ENCODE data around the gene SUN5. TPM values are rescaled to one million over a fixed set of nuclear protein-coding genes. Genes with fewer than 3 reads are reported as not detected.

SUN5 gene
- total RNA-seq, 6 experiments from 2014 or later = not detected

DNA sequence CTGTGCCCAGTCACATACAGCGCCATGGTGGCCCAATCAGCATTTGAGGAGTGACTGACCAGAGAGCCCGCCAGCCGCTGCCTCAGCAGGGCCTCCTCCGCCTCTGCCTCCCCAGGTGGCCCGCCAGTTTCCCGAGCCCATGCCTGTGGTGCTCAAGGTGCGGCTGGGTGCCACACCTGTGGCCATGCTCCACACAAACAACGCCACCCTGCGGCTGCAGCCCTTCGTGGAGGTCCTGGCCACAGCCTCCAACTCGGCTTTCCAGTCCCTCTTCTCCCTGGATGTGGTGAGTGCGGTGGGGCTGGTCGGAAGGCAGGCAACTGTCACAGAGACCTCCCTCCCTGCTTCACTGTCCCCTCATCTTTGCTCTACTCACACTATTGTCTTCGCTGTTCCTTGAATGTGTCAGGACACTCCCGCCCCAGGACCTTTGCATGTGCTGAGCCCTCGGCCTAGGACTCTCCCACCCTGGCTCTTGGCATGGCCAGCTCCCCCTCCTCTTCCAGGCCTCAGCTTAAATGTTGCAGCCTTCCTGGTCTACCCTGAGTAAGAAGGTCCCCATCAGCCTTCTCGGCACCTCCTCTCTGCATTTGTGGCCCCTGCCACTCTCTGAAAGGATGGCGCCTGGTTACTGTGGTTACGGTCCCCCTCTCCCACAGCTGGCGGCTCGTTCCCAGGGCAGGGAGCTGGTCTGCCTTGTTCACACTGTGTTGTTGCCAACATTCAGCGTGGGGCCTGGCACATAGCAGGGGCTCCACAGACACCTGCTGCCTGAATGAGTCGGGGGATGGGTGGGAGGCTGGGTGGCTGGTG is 15.4 kb upstream of the SUN5 start:
- intact Hi-C loops (cut with DNase I) = no loop called here
- WGBS (ENCODE audit: insufficient coverage, low coverage, low lambda C conversion rate, missing lambda C conversion rate) = 99% methylated on average over 8 of the region's 23 CpGs
- TF ChIP-seq POLR2A (IDR thresholded peaks at IDR 0.05) = no peak
- TF ChIP-seq, protein P1, sequence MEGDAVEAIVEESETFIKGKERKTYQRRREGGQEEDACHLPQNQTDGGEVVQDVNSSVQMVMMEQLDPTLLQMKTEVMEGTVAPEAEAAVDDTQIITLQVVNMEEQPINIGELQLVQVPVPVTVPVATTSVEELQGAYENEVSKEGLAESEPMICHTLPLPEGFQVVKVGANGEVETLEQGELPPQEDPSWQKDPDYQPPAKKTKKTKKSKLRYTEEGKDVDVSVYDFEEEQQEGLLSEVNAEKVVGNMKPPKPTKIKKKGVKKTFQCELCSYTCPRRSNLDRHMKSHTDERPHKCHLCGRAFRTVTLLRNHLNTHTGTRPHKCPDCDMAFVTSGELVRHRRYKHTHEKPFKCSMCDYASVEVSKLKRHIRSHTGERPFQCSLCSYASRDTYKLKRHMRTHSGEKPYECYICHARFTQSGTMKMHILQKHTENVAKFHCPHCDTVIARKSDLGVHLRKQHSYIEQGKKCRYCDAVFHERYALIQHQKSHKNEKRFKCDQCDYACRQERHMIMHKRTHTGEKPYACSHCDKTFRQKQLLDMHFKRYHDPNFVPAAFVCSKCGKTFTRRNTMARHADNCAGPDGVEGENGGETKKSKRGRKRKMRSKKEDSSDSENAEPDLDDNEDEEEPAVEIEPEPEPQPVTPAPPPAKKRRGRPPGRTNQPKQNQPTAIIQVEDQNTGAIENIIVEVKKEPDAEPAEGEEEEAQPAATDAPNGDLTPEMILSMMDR (IDR thresholded peaks at IDR 0.05) = no peak

DNA sequence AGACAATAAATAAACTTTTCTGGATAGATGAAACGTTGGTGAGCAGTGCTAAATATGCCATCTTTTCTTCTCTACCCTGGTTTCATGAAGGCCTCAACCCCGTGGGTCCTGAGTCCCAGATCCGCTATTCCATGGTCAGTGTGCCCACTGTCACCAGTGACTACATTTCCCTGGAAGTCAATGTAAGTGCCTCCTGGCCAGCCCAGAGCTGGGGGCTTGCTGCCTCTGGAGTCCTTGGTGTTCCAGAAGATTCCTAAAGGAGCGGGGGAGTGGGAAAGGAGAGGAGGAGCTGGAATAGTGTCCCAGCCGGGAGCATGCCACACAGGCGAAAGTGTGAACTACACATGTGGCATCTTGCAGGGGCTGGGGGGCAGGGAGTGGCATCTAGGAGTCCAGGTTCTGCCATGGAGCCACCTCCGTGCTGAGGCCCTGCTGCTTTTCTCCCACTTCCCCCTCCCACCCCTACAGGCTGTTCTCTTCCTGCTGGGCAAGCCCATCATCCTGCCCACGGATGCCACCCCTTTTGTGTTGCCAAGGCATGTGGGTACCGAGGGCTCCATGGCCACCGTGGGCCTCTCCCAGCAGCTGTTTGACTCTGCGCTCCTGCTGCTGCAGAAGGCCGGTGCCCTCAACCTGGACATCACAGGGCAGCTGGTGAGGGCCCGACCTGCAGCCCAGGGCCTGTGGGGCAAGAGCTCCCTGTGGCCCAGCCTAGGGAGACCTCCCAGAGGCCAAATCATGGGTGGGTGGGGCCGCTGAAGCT is 14.1 kb upstream of the SUN5 start:
- H3K4me1 ChIP-seq = no peaks in the 10 kb centered on the region
- intact Hi-C loops (cut with DNase I) = no loop called here
- no peaks in the 10 kb centered on the region for H3K36me3 ChIP-seq
- no peak for DNase-seq
- H3K27me3 ChIP-seq = no peaks in the 10 kb centered on the region
- ATAC-seq = no peak
- no peaks in the 10 kb centered on the region for H3K9me3 ChIP-seq
- 67% methylated on average over 8 of the region's 14 CpGs for WGBS (ENCODE audit: insufficient coverage, low coverage, low lambda C conversion rate, missing lambda C conversion rate)
- no peak overlapping the region for H3K4me3 ChIP-seq
- no peak overlapping the region for H3K27ac ChIP-seq
- TF ChIP-seq, protein P1 (IDR thresholded peaks at IDR 0.05) = no peak
- TF ChIP-seq POLR2A (IDR thresholded peaks at IDR 0.05) = no peak

More for the DNA sequence above, 15.4 kb upstream of the SUN5 start:
- H3K9me3 ChIP-seq = no peaks in the 10 kb centered on the region
- no peaks in the 10 kb centered on the region for H3K36me3 ChIP-seq
- no peak for ATAC-seq
- no peak overlapping the region for H3K27ac ChIP-seq
- no peaks in the 10 kb centered on the region for H3K4me1 ChIP-seq
- no peak for DNase-seq
- no peak overlapping the region for H3K4me3 ChIP-seq
- no peaks in the 10 kb centered on the region for H3K27me3 ChIP-seq

DNA sequence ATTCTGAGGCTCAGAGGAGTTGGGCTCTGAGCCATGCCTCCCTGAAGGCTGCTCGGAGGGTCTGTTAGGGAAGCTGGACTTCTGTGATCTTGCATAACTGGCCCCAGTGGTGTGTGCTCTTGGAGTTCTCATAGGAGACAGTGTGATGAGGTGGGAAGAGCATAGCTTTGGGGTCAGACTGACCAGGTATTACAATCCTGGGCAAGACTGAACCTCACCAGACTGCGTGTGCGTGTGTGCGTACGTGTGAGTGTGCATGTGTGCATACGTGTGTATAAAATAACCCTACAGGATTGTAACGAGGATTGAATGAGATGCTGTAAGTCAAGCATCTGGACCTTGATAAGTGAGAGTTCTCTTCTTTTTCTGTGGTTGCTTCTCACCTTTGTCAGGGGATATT is 13.3 kb upstream of the SUN5 start:
- Histone ChIP-seq H3K9me3 (no peaks in the 10 kb centered on the region), H3K4me1 (no peaks in the 10 kb centered on the region), H3K36me3 (no peaks in the 10 kb centered on the region), H3K27ac (no peak overlapping the region), H3K27me3 (no peaks in the 10 kb centered on the region), H3K4me3 (no peak overlapping the region)
- DNase-seq = no peak
- TF ChIP-seq POLR2A (IDR thresholded peaks at IDR 0.05) = no peak
- TF ChIP-seq, protein P1 (IDR thresholded peaks at IDR 0.05) = no peak
- 72% methylated on average over 7 of the region's 7 CpGs for WGBS (ENCODE audit: insufficient coverage, low coverage, low lambda C conversion rate, missing lambda C conversion rate)
- intact Hi-C loops (cut with DNase I) = no loop called here
- no peak for ATAC-seq

DNA sequence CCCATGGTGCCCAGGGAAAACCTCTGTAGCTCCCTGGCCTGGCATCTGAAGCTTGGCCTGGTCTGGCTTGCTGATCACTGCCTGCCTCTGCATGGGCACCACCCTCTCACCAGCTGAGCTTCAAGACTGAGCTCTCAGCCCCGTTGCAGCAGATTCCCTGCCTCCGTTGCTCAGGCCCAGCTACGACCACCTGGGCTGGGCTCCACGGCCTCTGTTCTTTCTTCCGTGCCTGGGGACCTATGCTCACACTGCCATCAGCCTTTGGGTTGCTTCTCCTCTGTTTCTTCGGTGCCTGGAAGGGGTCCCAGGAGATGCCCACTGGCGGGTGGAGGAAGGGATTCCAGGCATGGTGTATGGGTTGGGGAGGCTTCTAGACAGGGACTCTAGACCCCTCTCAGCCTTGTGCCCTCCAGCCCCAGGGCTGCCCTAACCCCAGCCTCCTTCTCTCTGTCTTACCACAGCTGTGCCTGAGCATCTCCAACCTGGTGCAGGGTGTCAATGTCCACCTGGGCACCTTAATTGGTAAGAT is 12.4 kb upstream of the SUN5 start:
- intact Hi-C loops (cut with DNase I) = no loop called here
- no peak for TF ChIP-seq POLR2A (IDR thresholded peaks at IDR 0.05)
- TF ChIP-seq, protein P1 (IDR thresholded peaks at IDR 0.05) = no peak
- WGBS (ENCODE audit: insufficient coverage, low coverage, low lambda C conversion rate, missing lambda C conversion rate) = 85% methylated on average over 4 of the region's 7 CpGs
- no peak overlapping the region for H3K4me3 ChIP-seq
- no peaks in the 10 kb centered on the region for H3K4me1 ChIP-seq
- no peaks in the 10 kb centered on the region for H3K36me3 ChIP-seq
- H3K27ac ChIP-seq = no peak overlapping the region
- no peaks in the 10 kb centered on the region for H3K27me3 ChIP-seq
- no peaks in the 10 kb centered on the region for H3K9me3 ChIP-seq
- ATAC-seq (no peak), DNase-seq (no peak)
